Tongue (tissue), 2 donors: ENCODE results near the gene CRLF2. TPM values are rescaled to one million over a fixed set of nuclear protein-coding genes. Genes with fewer than 3 reads are reported as not detected.
A peak's percentile ranks its signal among the peaks of the same experiment; 100 is the strongest.
"Not testable (repeated sequence)": the region's sequence is repeated elsewhere in the genome, so short reads cannot be mapped to it uniquely, and the experiment has no call there.

Source experiments
- DNase-seq: peaks from one replicate; pipeline ENCODE4 v3.0.0-alpha.2; 2015
- total RNA-seq: library from RNA; depleted of rRNA; stranded (reverse); fragments of >200 nt; gene quantifications from one replicate; pipeline ENCODE4 v1.2.3, GENCODE V29; 2014

The CRLF2 gene, protein sequence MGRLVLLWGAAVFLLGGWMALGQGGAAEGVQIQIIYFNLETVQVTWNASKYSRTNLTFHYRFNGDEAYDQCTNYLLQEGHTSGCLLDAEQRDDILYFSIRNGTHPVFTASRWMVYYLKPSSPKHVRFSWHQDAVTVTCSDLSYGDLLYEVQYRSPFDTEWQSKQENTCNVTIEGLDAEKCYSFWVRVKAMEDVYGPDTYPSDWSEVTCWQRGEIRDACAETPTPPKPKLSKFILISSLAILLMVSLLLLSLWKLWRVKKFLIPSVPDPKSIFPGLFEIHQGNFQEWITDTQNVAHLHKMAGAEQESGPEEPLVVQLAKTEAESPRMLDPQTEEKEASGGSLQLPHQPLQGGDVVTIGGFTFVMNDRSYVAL
- total RNA-seq = not detected

DNA sequence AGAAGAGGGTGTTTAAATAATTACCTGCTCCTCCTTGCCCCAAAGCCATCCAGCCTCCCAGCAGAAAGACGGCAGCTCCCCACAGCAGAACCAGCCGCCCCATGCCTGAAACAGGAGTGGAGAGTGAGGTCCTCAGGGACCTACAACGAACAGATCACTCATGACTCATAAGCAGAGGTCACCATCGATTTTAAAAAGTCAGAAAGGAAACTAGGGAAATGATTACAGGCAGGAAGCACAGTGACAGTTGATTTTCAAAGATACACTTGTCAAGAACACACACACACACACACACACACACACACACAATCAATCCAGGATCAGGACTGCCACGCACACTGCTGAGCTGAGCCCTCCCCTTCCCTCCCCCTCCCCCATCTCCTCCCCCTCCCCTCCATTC, at the start of gene CRLF2:
Gene CRLF2, minus strand, starts transcription at position 118 of the 400 bp plus-strand sequence. Its CDS starts 15 bp downstream, at position 103.
- DNase-seq = no peak

GRCh38 chrX:1261771-1262170, 49.3 kb upstream of the CRLF2 start:
- DNase-seq = not testable (repeated sequence)

DNA sequence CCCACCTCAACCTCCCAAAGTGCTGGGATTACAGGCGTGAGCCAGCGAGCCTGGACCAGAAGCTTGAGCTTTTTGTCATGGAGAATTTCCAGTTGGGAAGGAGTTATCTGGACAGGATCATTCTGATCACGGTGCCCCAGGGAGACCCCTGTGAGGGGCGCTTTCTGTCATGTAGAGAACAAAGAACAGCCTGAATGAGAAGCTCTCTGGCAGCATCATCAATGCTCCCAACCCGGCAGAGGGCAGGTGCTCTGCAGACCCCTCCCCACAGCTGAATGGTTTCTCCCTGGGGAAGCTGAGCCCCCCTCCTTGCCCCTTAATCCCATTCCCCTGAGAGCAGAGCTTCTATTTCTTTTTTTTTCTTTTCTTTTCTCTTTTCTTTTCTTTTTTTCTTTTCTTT, 48.8 kb upstream of the CRLF2 start:
- no peak for DNase-seq

DNA sequence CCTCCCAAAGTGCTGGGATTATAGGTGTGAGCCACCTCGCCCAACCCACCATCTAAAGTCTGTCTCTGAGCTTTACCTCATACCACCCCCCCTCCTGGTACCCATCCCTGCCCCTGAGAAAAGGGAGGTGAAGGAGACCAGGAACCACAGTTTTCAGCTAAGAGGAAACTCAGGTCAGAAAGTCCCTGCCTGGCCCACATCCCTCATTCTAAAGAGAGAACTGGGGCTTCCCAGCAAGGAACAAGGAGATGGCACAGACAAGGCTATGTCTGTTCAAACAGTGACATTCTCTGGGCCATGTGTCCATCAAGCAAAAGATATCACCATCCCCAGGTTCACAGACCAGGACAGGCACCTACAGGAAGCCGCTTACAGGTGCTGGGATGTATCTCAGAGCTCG, 40.4 kb upstream of the CRLF2 start:
- no peak for DNase-seq

DNA sequence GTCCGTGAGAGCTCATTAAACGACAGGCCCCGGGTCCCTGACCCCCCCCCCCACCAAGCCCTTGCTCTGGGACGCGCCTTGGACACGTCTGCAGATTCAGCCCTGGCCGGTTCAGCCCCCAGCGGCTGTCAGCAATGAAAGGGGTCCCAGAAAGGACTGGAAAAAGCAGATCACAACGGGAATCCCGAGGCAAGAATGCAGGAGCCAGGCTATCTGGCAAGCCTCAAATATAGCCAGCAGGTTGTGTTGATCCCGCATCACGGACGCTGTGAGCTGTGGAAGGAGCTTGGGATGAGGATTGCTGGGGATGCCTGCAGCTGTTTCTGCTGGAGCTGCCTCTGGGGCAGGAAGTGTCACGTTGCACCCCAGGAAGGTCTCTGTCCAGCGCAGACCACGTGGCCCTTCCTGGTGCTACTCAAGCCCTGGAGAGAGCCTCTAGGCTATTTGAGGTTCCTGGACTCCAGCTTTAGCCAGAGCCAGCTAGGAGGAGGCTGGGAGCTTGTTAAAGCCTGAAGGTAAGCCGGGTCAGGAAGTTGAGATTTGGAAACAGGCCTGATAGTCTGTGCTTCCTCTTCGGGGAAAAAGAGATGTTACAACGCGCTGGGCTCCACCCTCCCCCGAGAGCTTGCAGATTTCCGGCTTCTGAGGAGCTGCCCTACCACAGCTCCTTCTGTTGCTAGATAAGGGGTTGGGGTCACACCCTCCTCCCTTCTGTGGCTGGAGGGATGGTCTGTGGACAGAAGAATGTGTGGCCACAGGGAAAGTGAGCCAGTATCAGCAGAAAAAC, 36.8 kb upstream of the CRLF2 start:
- peak; percentile 80 for DNase-seq

DNA sequence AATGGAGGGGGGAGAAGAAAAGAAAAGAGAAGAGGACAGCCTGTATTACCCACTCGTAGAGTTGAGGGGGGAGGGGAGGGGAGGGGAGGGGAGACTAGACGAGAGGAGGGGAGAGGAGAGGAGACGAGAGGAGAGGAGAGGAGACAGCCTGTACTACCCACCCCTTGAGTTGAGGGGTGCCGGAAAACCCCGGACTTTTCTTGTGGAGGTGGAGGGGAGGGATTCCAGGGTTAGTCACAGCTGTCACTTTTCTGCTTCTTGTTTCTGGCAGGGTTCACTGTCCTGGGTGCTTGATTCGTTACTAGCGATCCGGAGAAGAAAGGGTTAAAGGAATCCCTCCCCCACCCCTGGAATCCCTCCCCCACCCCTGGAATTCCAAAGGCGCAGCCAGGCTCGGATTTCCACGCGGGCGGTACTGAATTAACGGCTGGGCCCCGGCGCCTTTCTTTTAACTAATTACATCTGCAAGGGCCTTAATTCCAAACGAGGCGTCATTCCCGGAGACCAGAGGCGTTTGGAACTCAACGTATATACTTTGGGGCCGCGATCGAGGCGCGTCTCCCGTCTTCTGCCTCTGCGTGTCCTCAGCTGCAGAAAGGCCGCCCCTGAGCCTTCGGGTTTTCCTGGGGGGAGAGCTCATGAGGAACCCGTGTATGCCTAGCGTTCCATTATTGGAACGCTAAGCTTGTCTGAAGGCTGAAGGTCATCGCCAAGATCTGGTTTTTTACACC, 36.0 kb upstream of the CRLF2 start:
- DNase-seq = peak; percentile 84

DNA sequence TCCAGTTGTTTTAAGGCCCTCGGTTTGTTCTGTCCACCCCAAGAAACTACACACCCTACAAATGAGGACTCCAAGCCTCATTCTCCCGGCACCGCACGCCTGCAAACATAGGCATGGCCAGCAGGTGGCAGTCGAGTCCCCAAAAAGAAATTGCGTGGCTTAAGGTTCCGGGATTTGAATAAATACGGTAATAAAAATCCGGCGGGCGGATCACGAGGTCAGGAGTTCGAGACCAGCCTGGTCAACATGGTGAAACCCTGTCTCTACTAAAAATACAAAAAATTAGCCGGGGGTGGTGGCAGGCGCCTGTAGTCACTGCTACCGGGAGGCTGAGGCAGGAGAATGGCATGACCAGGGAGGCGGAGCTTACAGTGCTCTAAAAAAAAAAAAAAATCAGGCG, 34.4 kb upstream of the CRLF2 start:
- peak; percentile 86 for DNase-seq

- DNase-seq = peak; percentile 79
Observed at GRCh38 chrX:1244164-1245076, 32.0 kb upstream of the CRLF2 start.

GRCh38 chrX:1242891-1243402, 30.5 kb upstream of the CRLF2 start:
- DNase-seq = no peak

- DNase-seq = not testable (repeated sequence)
Observed at GRCh38 chrX:1240551-1240950, 28.1 kb upstream of the CRLF2 start.

DNA sequence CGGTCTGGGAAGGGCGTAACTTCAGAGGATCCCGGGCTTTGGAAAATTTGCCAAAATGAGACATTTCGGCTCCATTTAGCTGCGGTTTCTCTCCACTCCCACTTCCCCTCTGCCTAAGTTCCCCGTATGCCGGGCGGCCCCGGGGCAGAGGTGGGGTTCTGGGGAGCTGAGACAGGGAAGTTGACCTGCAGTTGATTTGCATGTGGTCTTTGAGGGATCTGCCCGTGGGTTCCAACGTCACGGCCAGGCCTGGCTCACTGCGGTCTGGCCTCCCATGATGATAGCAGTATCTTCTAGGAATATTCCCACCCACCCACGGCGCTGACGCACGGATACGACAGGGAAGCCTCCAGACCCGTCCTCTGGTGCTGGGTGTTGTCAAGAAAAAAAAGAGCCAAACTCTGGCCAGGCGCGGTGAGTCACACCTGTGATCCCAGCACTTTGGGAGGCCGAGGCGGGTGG, 27.3 kb upstream of the CRLF2 start:
- DNase-seq = peak; percentile 6

GRCh38 chrX:1231850-1232465, 19.5 kb upstream of the CRLF2 start:
- no peak for DNase-seq

DNA sequence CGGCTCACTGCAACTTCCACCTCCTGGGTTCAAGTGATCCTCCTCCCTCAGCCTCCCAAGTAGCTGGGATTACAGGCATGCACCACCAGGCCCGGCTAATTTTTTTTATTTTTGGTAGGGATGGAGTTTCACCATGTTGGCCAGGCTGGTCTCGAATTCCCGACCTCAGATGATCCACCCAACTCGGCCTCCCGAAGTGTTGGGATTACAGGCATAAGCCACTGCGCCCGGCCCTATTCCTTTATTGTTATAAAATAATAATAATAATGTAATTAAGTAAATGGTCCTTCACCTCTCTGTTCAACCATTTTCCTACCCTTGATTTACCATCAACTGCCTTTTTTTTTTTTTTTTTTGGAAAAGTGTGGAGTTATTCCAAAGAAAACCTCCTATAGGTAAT, 15.7 kb upstream of the CRLF2 start:
- DNase-seq = not testable (repeated sequence)

- DNase-seq = no peak
Observed at GRCh38 chrX:1226249-1226648, 13.8 kb upstream of the CRLF2 start.

DNA sequence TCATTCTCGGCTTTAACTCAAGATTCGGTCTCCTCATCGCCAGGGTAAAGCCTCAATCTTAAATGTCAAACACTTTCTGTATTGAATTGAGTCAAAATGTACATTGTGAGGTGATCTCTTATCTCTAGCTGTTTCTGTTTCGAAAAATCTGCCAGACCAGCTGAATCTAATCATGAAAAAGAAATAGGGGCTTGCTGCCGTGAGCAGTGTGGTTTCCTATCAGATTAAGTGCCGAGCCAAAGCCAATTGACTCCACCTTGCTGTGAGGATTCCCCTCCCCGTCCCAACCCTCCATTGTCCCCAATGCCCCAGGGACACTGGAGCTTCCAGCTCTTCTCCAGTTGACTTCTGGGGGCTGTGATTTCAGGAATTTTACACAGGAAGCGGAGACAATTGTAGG, 12.5 kb upstream of the CRLF2 start:
- no peak for DNase-seq

DNA sequence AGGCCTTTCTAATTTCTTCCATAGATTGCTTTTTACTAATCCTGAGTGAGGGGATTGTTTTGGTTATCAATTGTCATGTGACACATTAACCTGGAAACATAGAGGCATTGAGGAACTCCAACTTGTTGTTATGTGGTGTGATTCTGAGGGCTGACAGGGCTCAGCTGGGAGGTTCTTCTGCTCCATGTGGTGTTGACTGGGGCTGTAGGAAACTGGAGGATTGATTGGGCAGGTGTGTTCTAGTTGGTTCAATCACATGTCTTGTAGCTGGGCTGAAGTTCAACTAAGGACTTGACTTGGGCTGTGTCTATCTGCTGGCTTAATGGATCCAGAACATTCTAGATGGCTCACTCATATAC, 10.8 kb upstream of the CRLF2 start:
- DNase-seq = no peak

GRCh38 chrX:1222531-1223241, 10.2 kb upstream of the CRLF2 start:
- DNase-seq = no peak

DNA sequence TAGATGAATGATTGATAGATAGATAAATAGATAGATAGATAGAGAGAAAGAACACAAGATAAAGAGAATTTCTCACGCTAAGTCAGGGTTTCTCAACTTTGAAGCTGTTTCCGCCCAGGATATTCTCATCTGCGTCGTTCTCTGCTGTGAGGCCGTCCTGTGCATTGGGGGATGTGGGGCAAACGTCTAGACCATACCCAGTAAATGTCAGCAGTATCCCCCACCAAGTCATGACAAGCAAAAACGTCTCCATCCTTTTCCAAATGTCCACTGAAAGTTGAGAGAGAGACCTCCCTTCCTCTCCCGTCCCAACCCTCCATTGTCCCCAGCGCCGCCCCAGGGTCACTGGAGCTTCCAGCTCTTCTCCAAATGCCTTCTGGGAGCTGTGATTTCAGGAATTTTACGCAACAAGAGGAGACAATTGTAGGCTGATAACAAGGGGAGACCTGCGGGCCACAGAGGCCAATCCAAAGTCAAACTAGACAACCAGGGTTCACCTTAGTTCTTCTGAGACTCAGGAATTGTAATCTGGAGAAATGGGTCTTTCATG, 8.9 kb upstream of the CRLF2 start:
- DNase-seq = no peak

DNA sequence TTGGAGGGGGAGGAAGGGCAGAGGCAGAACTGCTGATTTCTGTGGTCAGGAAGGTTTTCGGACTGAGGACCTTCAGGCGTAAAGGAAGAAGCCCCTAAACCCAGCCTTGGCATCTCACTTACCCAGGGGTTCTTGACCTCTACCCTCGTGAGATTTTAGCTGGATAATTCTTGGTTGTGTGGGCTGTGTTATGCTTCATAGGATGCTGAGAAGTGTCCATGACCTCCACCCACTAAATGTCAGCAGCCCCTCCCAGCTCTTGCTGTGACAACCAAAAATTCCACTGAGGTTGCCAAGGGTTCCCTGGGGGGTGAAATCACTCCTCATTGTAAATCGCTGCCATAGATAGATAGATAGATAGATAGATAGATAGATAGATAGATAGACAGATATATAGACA, 5.8 kb upstream of the CRLF2 start:
- DNase-seq = no peak
